Epithelial cell of alveolus of lung (primary cell): ENCODE measurements around the gene ZFP90. TPM values are rescaled to one million over a fixed set of nuclear protein-coding genes. Genes with fewer than 3 reads are reported as not detected.

Source experiments
- total RNA-seq: library from RNA; depleted of rRNA; stranded (reverse); fragments of >200 nt; gene quantifications from 2 replicates; pipeline ENCODE4 v1.2.1, GENCODE V29; 2015

The ZFP90 gene
- 37.0 and 39.2 TPM in 2 replicates for total RNA-seq

DNA sequence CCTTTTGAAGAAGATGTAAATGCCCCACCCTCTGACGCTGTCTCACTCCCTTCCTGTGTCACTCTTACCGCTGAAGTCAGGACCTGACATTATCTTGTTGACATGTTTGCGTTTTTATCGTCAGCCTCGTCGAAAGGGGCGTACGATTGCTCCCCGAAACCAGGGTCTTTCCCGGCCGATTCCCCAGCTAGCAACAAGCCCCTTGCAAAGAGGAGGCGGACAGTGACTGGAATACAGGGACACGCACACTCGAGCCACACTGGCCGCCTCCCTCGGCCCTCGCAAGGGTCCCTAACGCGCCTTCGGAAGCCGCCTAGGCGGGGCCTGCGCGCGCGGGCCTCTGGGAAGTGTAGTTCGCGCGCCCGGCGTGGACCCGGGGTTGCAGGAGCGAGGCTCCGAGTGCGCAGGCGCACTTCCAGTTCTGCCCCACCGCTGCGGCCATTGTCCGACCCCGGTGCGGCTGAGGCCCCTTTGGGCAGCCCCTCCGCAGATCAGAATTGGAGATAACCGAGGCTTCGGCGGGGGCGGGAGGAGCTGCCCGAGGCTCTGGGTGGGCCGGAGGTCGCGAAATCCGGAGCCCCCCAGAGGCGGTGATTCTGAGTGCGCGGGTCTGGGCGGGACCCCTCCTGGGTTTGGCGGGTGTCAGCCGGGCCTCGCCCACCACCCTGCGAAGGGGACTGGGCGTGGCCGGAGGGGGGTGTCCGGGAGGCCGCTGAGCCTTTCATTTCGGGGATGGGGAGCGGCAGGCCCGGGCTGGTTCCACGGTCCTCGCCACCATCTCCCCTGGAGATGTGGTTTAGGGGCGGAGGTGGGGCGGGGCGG is at the start of gene ZFP90:
Gene ZFP90, plus strand, starts transcription at position 412 of the 822 bp plus-strand sequence. CDS start 502 bp downstream, outside the sequence.

Other genes with a start within 250 kb of the ZFP90 start
- 9.2 and 12.8 TPM in 2 replicates for gene SLC7A6OS, start 228.3 kb upstream of the ZFP90 start, total RNA-seq
- gene PRMT7, start 228.3 kb upstream of the ZFP90 start, total RNA-seq = 28.8 and 36.7 TPM in 2 replicates
- gene SMPD3, start 90.8 kb upstream of the ZFP90 start, total RNA-seq = 0.16 TPM in 1 of 2 replicates, not detected in the other
- gene CDH3, start 106.0 kb downstream of the ZFP90 start, total RNA-seq = 6.2 and 23.1 TPM in 2 replicates
- gene CDH1, start 198.0 kb downstream of the ZFP90 start, total RNA-seq = 1.8 and 16.7 TPM in 2 replicates